ENCODE measurements around the gene SLC30A3.
A peak's percentile ranks its signal among the peaks of the same experiment; 100 is the strongest.
"Not testable (repeated sequence)": the region's sequence is repeated elsewhere in the genome, so short reads cannot be mapped to it uniquely, and the experiment has no call there.

Gene SLC30A3

GRCh38 chr2:27262379-27263286 is at the start of gene SLC30A3:
Gene SLC30A3 (minus strand): TSS chr2:27263047. CDS start chr2:27262906, 141 bp downstream.
- peak; percentile 50 for DNase-seq

- no peak for DNase-seq
Observed at GRCh38 chr2:27312152-27312551, 49.3 kb upstream of the SLC30A3 start.

DNA sequence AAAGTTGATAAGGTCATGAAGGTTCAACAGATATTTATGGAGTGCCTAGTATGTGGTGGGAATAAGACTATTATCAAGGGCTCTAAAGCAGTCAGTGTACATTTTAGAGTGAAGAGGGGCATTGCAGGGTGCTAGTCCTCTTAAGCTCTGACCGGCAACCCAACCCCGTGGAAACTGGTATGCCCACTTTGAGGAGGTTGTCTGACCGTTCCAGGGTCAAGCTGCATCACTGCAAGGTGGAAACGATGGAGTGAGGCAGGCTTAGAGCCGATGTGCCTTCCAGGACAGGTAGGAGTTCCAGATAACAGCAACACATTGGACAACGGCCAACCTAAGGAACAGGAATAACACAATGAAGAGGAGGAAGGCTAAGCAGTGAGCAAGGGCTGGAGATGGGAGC is 46.8 kb upstream of the SLC30A3 start:
- no peak for DNase-seq

- peak; percentile 61 for DNase-seq
Observed at GRCh38 chr2:27308359-27308881, 45.6 kb upstream of the SLC30A3 start, which contains the start of gene UCN. Gene UCN (minus strand): TSS chr2:27308445. CDS start chr2:27307895, 550 bp downstream.

- no peak for DNase-seq
Observed at GRCh38 chr2:27307545-27308358, 44.9 kb upstream of the SLC30A3 start.

DNA sequence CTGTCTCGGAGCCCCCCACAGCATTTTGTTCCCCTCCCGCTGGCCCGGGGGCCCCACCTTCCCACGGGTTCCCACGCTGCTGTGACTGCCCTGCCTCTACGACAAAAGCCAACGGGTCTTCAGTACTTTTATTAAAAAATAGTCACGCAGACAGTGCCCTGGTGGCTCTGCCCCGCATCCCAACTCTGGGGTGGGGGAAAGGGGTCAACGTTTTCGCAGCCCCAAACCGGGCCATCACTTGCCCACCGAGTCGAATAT is 44.4 kb upstream of the SLC30A3 start:
- no peak for DNase-seq

- no peak for DNase-seq
Observed at GRCh38 chr2:27306573-27307286, 43.9 kb upstream of the SLC30A3 start.

- DNase-seq: no peak
Observed at GRCh38 chr2:27306136-27306535, 43.3 kb upstream of the SLC30A3 start.

DNA sequence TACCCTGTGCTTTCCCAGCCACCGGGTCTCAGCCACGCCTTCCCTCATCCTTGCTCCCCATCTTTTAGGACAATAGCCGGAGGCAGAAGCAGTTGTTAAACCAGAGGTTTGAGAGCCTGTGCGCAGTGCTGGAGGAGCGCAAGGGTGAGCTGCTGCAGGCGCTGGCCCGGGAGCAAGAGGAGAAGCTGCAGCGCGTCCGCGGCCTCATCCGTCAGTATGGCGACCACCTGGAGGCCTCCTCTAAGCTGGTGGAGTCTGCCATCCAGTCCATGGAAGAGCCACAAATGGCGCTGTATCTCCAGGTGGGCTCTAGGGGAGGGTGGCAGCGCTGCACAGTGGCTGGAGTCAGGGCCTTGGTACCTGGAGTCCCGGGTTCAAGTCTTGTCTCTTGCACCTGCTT is 42.7 kb upstream of the SLC30A3 start:
- no peak for DNase-seq

GRCh38 chr2:27304488-27305240 is 41.8 kb upstream of the SLC30A3 start:
- DNase-seq: no peak

- DNase-seq: no peak
Observed at GRCh38 chr2:27303093-27304025, 40.5 kb upstream of the SLC30A3 start.

DNA sequence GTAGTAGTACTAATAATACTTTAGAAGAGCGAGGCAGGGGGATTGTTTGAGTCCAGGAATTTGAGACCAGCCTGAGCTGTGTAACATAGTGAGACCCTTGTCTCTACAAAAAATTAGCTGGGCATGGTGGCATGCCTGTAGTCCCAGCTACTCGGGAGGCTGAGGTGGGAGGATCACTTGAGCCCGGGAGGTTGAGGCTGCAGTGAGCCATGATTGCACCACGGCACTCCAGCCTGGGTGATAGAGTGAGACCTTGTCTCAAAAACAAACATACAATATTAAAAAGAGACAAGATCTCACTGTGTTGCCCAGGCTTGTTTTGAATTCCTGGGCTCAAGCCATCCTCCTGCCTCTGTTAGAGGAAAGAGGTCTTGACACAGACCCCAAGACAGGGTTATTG is 37.8 kb upstream of the SLC30A3 start:
- not testable (repeated sequence) for DNase-seq

- DNase-seq: no peak
Observed at GRCh38 chr2:27298391-27299080, 35.7 kb upstream of the SLC30A3 start.

- no peak for DNase-seq
Observed at GRCh38 chr2:27297195-27297594, 34.3 kb upstream of the SLC30A3 start.

GRCh38 chr2:27296481-27296880 is 33.6 kb upstream of the SLC30A3 start:
- DNase-seq: no peak

DNA sequence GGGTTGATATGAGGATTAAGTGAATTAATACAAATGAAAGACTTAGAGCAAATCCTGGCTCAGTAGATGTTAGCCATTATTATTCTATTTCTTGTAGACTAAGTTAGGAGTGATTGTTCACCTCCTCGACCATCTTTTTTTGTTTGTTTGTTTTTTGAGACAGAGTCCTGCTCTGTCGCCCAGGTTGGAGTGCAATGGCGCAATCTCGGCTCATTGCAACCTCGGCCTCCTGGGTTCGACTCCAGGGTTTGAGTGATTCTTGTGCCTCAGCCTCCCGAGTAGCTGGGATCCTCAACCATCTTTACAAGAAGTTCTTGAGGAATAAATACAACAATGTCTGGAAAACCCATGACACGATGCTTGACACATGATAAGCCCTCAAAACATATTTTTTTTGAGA is 32.1 kb upstream of the SLC30A3 start:
- DNase-seq: no peak

- no peak for DNase-seq
Observed at GRCh38 chr2:27291865-27292264, 29.0 kb upstream of the SLC30A3 start.

GRCh38 chr2:27290549-27290948 is 27.7 kb upstream of the SLC30A3 start:
- DNase-seq: no peak

GRCh38 chr2:27288610-27289009 is 25.8 kb upstream of the SLC30A3 start:
- DNase-seq: no peak

DNA sequence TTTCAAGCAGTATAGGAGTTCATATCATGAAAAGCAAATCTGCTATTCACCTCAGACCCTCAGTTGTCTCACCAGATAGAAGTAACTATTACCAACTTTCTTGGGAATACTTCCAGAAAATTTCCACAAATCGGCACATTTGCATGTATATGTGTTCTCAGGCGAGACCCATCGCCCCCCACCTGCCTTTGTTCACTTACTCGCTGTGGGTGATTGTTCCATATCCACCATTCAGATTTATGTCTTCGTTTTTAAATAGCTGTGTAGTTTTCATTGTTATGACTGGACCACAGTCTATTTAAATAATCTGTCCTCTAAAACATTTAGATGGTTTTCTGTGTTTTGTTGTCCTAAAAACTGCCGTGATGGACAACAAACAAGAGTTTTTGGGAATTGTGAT is 22.6 kb upstream of the SLC30A3 start:
- DNase-seq: no peak

GRCh38 chr2:27284996-27285395 is 22.1 kb upstream of the SLC30A3 start:
- DNase-seq: no peak
